ENCODE results near the gene ADGRB3. TPM values are rescaled to one million over a fixed set of nuclear protein-coding genes. Genes with fewer than 3 reads are reported as not detected.
"Not testable (repeated sequence)": the region's sequence is repeated elsewhere in the genome, so short reads cannot be mapped to it uniquely, and the experiment has no call there.

The ADGRB3 gene
- total and polyA plus RNA-seq, 5 experiments from 2014 or later: not detected

DNA sequence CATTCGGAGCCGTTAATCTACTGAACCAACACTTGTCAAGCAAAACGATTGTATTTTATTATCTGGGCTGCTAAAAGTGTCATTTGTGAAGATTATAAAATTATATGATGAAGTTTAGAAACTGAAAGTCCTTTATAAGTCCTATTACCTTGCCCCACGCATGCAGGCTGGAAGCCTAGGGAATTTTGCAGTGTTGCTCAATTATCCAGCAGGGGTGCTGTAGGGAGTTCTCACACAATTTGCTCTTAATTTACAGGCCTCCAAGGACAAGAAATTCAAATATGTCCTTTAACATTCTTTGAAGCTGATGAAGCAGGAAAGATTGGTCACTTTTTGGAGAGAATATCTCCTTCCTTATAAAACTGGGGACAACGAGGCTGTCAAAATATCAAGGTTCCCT is 792.8 kb downstream of the ADGRB3 start:
- Mint-ChIP-seq H3K27ac (no peak overlapping the region), H3K4me1 (no peaks in the 10 kb centered on the region), H3K27me3 (no peaks in the 10 kb centered on the region), H3K9me3 (peaks cover 0 to 12% (median 2%) of the 10 kb centered on the region in 9 donors), H3K36me3 (no peaks in the 10 kb centered on the region), H3K4me3 (no peak overlapping the region)
- ATAC-seq (no peak), DNase-seq (no peak)
- POLR2A ChIA-PET: no interaction called here

DNA sequence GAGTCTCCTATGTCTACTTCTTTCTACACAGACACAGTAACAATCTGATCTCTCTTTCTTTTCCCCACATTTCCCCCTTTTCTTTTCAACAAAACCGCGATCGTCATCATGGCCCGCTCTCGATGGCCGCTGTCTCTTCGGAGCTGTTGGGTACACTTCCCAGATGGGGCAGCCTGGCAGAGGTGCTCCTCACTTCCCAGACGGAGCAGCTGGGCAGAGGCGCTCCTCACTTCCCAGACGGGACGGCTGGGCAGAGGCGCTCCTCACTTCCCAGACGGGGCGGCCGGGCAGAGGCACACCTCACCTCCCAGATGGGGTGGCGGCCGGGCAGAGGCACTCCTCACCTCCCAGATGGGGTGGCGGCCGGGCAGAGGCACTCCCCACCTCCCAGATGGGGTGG is 797.1 kb downstream of the ADGRB3 start:
- H3K27ac Mint-ChIP-seq, DNase-seq, H3K27me3 Mint-ChIP-seq, POLR2A ChIA-PET, ATAC-seq, H3K4me1 Mint-ChIP-seq, H3K36me3 Mint-ChIP-seq, H3K9me3 Mint-ChIP-seq, H3K4me3 Mint-ChIP-seq: not testable (repeated sequence)

DNA sequence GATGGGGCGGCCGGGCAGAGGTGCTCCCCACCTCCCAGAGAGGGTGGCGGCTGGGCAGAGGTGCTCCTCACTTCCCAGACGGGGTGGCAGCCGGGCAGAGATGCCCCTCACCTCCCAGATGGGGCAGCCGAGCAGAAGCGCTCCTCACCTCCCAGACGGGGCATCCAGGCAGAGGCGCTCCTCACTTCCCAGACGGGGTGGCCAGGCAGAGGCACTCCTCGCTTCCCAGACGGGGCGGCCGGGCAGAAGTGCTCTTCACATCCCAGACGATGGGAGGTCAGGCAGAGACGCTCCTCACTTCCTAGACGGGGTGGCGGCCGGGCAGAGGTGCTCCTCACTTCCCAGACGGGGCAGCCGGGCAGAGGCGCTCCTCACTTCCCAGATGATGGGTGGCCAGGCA is 798.0 kb downstream of the ADGRB3 start:
- H3K27me3 Mint-ChIP-seq, DNase-seq, H3K9me3 Mint-ChIP-seq, POLR2A ChIA-PET, H3K36me3 Mint-ChIP-seq, ATAC-seq, H3K4me1 Mint-ChIP-seq, H3K27ac Mint-ChIP-seq, H3K4me3 Mint-ChIP-seq: not testable (repeated sequence)

DNA sequence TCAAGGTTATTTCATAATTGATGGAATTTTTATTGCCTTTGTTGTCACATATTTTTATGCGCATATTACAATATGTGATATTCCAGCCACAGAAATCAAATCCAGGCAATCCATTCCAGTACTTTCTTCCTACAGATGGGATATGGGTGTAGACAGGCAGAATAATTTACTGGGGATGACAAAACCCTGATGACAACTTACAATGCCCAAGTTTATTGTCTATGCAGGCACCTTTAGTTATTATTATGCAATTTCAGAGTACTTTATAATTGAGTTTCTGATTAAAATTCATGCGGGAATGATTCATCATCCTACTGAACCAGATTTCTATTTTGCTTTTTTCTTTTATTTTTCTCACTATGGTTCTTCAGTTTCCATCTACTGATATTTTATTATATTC is 803.0 kb downstream of the ADGRB3 start:
- peaks cover 0 to 11% (median 2%) of the 10 kb centered on the region in 9 donors for H3K9me3 Mint-ChIP-seq
- no peak overlapping the region for H3K27ac Mint-ChIP-seq
- H3K36me3 Mint-ChIP-seq: no peaks in the 10 kb centered on the region
- no peak overlapping the region for H3K4me3 Mint-ChIP-seq
- ATAC-seq (no peak), DNase-seq (no peak)
- POLR2A ChIA-PET: no interaction called here
- no peaks in the 10 kb centered on the region for H3K4me1 Mint-ChIP-seq
- H3K27me3 Mint-ChIP-seq: peaks cover 0 to 2% (median 0%) of the 10 kb centered on the region in 5 donors

Data from naive thymus-derived CD8-positive, alpha-beta T cell (primary cell).